ENCODE measurements around the gene MAP3K6. TPM values are rescaled to one million over a fixed set of nuclear protein-coding genes. Genes with fewer than 3 reads are reported as not detected.
"Not testable (repeated sequence)": the region's sequence is repeated elsewhere in the genome, so short reads cannot be mapped to it uniquely, and the experiment has no call there.

MAP3K6 gene
- total RNA-seq, 1 donor from 2014 or later: 8.6 TPM

GRCh38 chr1:27408151-27408550, 41.4 kb upstream of the MAP3K6 start:
- TF ChIP-seq CTCF (IDR thresholded peaks at IDR 0.05; ENCODE audit: insufficient read depth, low read length, poor library complexity, severe bottlenecking): no peak
- no peak overlapping the region for H3K4me3 ChIP-seq (ENCODE audit: low read depth, low read length)
- peaks cover 7% of the 10 kb centered on the region for H3K36me3 ChIP-seq (ENCODE audit: control insufficient read depth, insufficient read depth, low read length)
- DNase-seq (ENCODE audit: low read depth): no peak
- H3K27me3 ChIP-seq (ENCODE audit: control insufficient read depth, insufficient read depth, low read length): no peaks in the 10 kb centered on the region

- not testable (repeated sequence) for H3K27me3 ChIP-seq (ENCODE audit: control insufficient read depth, insufficient read depth, low read length); H3K4me3 ChIP-seq (ENCODE audit: low read depth, low read length); H3K36me3 ChIP-seq (ENCODE audit: control insufficient read depth, insufficient read depth, low read length); DNase-seq (ENCODE audit: low read depth)
Observed at GRCh38 chr1:27406791-27407190, 40.0 kb upstream of the MAP3K6 start.

- DNase-seq (ENCODE audit: low read depth): no peak
- no peak for TF ChIP-seq CTCF (IDR thresholded peaks at IDR 0.05; ENCODE audit: insufficient read depth, low read length, poor library complexity, severe bottlenecking)
- peaks cover 3% of the 10 kb centered on the region for H3K36me3 ChIP-seq (ENCODE audit: control insufficient read depth, insufficient read depth, low read length)
- H3K4me3 ChIP-seq (ENCODE audit: low read depth, low read length): no peak overlapping the region
- H3K27me3 ChIP-seq (ENCODE audit: control insufficient read depth, insufficient read depth, low read length): no peaks in the 10 kb centered on the region
Observed at GRCh38 chr1:27406362-27406680, 39.6 kb upstream of the MAP3K6 start.

- H3K4me3 ChIP-seq (ENCODE audit: low read depth, low read length); H3K27me3 ChIP-seq (ENCODE audit: control insufficient read depth, insufficient read depth, low read length); DNase-seq (ENCODE audit: low read depth); H3K36me3 ChIP-seq (ENCODE audit: control insufficient read depth, insufficient read depth, low read length): not testable (repeated sequence)
- peak; percentile 8 for TF ChIP-seq CTCF (IDR thresholded peaks at IDR 0.05; ENCODE audit: insufficient read depth, low read length, poor library complexity, severe bottlenecking)
Observed at GRCh38 chr1:27405598-27406361, 39.0 kb upstream of the MAP3K6 start.

GRCh38 chr1:27405074-27405473, 38.3 kb upstream of the MAP3K6 start:
- peaks cover 2% of the 10 kb centered on the region for H3K36me3 ChIP-seq (ENCODE audit: control insufficient read depth, insufficient read depth, low read length)
- TF ChIP-seq CTCF (IDR thresholded peaks at IDR 0.05; ENCODE audit: insufficient read depth, low read length, poor library complexity, severe bottlenecking): no peak
- H3K27me3 ChIP-seq (ENCODE audit: control insufficient read depth, insufficient read depth, low read length): no peaks in the 10 kb centered on the region
- no peak overlapping the region for H3K4me3 ChIP-seq (ENCODE audit: low read depth, low read length)
- DNase-seq (ENCODE audit: low read depth): no peak

- TF ChIP-seq CTCF (IDR thresholded peaks at IDR 0.05; ENCODE audit: insufficient read depth, low read length, poor library complexity, severe bottlenecking): no peak
- H3K36me3 ChIP-seq (ENCODE audit: control insufficient read depth, insufficient read depth, low read length): peaks cover 2% of the 10 kb centered on the region
Observed at GRCh38 chr1:27403931-27404330, 37.2 kb upstream of the MAP3K6 start.

More at GRCh38 chr1:27403931-27404330, 37.2 kb upstream of the MAP3K6 start:
- Histone ChIP-seq H3K4me3 (ENCODE audit: low read depth, low read length) (no peak overlapping the region), H3K27me3 (ENCODE audit: control insufficient read depth, insufficient read depth, low read length) (peaks cover 8% of the 10 kb centered on the region)
- DNase-seq (ENCODE audit: low read depth): no peak

All from kidney epithelial cell (primary cell).